ENCODE results near the gene DPYSL4.

The DPYSL4 gene

GRCh38 chr10:132164761-132165278 is 21.9 kb upstream of the DPYSL4 start:
- no peak for DNase-seq

GRCh38 chr10:132165416-132165980 is 21.2 kb upstream of the DPYSL4 start:
- no peak for DNase-seq

DNA sequence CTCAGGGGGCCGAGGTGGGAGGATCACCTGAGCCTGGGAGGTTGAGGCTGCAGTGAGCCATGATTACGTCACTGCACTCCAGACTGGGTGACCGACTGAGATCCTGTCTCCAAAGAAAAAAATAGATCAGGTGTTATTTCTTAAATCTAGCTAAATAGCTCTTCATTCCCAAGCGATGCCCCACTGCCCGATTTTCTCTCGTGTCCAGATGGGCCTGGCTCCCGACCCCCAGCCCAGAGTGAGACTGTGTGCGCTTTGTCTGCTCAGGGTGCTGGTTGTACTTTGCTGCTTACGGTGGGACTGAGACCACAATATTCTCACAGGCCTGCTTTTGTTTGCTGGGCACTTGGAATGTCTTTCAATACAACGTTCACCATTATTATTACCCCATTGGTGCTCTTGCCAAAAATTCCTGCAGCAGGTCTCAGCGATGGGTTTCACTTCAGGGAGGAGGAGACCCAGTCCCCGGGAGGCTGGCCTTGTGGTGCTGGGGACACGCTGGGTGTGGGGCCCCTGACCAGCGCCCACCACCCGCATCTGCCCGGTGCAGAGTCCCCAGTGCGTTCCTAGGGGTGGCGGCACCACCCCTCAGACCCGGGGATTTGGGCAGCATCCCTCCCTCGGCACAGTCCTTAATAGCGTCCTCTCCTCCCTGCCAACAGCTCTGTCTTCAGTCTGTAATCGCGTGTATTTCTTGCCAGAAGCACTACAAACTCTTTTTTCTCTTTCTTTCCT is 20.4 kb upstream of the DPYSL4 start:
- DNase-seq = no peak

DNA sequence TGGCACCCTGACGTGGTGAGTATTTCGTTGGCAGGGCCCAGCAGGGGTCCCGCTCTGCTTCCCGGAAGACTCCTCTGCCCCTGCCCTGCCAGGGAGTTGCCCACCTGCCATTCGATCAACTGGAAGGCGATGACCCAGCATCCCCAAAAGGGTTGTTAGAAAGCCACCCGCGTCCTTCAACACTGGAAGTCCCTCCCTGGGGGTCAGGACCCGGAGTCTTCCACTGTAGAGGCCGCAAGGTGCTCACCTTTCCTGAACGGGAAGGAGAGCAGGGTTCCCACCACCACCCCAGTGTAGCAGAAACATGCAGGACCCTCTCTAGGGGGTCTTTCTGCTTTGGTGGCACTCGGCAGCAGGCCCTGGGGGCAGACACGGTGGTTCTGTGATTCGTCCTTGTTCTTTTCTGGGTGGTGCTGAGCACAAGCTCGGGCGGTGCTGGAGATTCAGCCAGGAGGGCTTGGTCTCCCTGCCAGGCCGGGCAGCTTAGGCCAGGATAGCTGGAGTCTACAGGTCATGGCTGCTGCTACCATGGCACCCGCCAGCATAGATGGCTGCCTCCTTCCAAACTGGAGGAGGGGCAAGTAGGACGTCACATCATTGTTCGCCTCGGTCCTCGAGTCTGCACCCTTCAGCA is 19.6 kb upstream of the DPYSL4 start:
- no peak for DNase-seq

DNA sequence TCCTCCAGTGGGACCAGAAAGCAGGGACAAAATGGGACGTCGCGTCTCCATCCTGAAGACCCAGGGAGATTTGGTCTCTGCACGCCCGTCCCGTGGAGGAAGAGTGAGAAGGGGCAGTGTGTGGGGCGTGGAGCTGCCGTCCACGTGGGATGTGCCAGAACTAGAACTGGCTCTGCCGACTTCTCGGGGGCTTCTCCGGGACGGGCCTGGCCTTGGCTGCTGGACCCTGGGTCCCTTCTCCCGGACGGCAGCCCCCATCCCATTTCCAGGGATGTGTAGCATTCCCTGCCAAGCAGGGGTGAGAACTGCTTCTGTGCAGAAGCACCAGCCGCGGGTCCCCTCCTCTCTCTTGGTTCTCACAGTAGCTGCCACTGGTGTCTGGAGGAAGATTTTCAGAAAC is 18.8 kb upstream of the DPYSL4 start:
- no peak for DNase-seq

- DNase-seq = no peak
Observed at GRCh38 chr10:132168571-132169030, 18.1 kb upstream of the DPYSL4 start.

DNA sequence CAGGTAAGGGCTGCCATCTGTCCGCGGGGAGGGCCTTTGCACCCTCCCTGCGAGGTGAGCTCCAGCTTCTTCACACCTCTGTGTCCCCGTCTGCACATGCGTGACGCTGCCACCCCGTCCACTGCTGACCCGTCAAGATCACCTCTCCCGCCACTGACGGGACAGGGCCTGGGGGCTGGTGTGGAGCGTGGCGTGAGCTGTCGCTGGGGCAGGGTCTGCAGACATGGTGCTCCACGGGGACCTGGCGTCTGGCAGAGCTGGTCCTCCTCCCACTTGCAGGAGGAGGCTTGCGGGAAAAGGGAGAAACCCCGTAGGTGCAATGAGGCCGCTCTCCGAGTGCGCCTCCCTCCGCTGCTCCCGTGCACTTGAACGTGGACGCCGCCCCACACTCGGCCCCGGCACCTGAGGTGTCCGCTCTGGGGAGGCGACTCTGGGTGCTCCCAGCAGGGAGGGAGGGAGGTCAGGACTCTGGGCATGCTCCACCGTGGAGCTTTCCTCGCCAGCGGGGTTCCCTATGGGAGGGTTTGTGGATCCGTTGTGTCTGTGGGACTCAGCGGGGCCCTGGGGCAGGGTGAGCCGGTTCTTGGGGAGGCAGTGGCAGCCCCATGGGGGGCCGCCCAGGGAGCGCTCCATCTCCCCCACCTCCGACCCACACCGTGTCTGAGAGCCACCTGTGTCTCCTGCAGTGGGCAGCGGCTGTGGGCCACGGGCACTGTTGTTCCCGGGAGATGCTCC is 17.6 kb upstream of the DPYSL4 start:
- DNase-seq = no peak

- no peak for DNase-seq
Observed at GRCh38 chr10:132169766-132170560, 16.8 kb upstream of the DPYSL4 start.

GRCh38 chr10:132170561-132171361 is 16.0 kb upstream of the DPYSL4 start:
- no peak for DNase-seq

- no peak for DNase-seq
Observed at GRCh38 chr10:132172091-132173066, 14.4 kb upstream of the DPYSL4 start.

GRCh38 chr10:132173185-132173584 is 13.6 kb upstream of the DPYSL4 start:
- DNase-seq = no peak

- DNase-seq = no peak
Observed at GRCh38 chr10:132174237-132174636, 12.5 kb upstream of the DPYSL4 start.

GRCh38 chr10:132175408-132175807 is 11.3 kb upstream of the DPYSL4 start:
- no peak for DNase-seq

DNA sequence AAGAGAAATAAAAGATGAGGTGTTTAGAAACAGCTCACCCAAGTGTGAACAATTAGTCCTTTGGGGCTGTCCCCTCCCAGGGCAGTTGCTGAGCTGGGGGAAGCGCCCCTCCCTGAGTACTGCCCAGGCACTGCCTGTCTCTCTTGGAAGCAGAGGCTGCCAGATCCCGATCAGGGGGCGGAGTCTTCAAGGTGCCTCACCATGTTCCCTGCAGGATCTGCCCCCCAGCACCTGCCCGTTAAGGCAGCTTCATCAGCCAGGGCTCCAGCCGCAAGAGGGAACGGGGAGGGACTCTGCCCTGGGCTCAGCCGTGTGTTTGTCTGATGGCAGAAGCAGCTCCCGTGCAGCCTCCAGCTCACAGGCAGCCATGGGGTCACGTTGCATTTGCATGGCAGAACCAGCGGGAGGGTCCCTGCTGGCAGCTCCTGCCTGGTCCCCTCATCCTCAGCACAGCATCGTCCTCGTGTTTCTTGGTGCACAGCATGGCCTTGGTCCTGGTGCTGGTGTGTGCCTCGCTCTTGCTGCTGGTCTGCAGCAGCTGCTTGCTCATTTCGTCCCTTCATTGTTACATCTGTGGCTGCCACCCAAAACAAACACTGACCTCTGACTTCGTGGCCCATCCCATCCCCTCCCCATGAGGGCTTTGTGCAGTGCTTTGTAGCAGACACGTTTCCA is 10.7 kb upstream of the DPYSL4 start:
- peak; percentile 63 for DNase-seq

- no peak for DNase-seq
Observed at GRCh38 chr10:132176623-132177500, 9.9 kb upstream of the DPYSL4 start.

DNA sequence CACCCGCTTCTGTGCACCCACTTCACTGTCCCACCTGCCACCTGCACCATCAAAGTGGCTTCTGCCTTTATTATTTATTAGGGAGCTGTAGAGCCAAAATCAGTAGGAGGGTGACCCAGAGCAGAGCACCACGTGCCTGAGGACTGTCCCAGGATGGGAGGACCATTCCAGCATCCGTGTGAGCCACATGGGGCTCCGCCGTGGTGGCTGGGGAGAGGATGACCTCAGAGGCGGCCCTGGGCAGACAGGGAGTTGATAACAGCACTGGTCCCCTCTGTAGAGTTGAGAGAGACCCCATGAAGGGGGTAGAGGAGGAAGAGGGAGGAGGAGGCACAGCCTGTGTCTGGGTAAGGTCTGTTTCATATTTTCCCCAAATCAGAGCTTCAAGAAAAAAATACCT is 8.7 kb upstream of the DPYSL4 start:
- DNase-seq = no peak

- DNase-seq = no peak
Observed at GRCh38 chr10:132178672-132179545, 7.8 kb upstream of the DPYSL4 start.

Measured in COR-L47 (cell line).